HAP-1 (cell line): ENCODE results near the gene DDB1.
"Not testable (repeated sequence)": the region's sequence is repeated elsewhere in the genome, so short reads cannot be mapped to it uniquely, and the experiment has no call there.

Experiments
- DNase-seq, 2 experiments: peaks; one replicate each; pipeline ENCODE4 v3.0.0-alpha.2; 2016 to 2020; ENCODE audit warnings: low spot score in 2 of 2
- H3K27me3 ChIP-seq: fragments of 250-450 bp; sonication (Bioruptor Pico); 2 replicates; pipeline ENCODE4 v1.5.1; 2020; ENCODE audit warnings: low read depth, mild to moderate bottlenecking, moderate library complexity
- H3K36me3 ChIP-seq: fragments of 250-450 bp; sonication (Bioruptor Pico); replicated peaks from 2 replicates; pipeline ENCODE4 v1.5.1; 2020; ENCODE audit warnings: mild to moderate bottlenecking
- H3K4me1 ChIP-seq: fragments of 250-450 bp; sonication (Bioruptor Pico); 2 replicates; pipeline ENCODE4 v1.5.1; 2020; ENCODE audit warnings: mild to moderate bottlenecking
- H3K4me3 ChIP-seq: fragments of 250-450 bp; sonication (Bioruptor Pico); 2 replicates; pipeline ENCODE4 v1.5.1; 2020; ENCODE audit warnings: mild to moderate bottlenecking, moderate library complexity
- H3K9me3 ChIP-seq: fragments of 250-450 bp; sonication (Bioruptor Pico); 2 replicates; pipeline ENCODE4 v1.5.1; 2020; ENCODE audit warnings: mild to moderate bottlenecking, moderate library complexity
- in situ Hi-C: fragments of 300-500 bp; cut with MboI; formaldehyde crosslinking; loops from 3 replicates; pipeline ENCODE4 v1.14.3; 2020; ENCODE audit warnings: low sequenced_read_pairs, inconsistent platforms, mixed read lengths

DDB1 gene

DNA sequence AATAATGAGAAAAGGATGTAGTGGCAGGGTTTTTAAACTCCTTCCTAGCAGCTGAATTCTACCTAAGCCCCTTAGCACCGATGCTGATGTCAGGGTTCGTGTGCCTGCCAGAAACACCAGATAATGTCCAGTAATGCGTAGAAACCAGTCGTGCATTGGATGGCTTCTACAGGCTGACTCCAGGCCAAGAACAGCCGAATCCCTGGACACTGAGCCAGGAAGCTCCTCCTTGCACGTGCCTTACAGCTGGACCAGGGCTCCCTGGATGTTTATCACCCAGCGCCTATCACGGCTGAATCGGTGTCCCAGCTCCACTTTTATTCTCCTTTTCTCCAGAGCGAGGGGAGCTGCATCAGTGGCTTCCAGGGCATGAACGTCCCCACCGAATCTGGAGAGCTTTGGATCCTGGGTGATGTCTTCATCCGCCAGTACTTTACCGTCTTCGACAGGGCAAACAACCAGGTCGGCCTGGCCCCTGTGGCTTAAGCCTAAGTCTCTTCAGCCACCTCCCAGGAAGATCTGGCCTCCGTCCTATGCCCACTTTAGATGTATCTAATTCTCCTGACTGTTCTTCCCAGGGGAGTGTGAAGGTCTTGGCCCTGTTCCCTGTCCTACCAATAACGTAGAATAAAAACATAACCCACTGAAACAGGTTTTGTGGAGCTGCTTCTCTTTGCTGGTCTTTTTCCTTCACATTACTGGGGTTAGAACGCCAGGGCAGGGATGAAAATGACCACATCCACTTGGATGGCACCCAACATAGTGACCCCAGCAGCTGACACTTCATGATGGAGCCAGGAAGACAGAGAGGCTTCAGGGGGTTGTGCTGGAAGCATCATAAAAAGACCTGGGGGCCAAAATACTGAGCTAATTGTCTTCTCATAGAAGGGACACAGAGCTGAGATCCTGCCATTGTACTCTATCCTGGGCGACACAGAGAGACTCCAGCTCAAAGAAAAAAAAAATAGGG is 81.8 kb downstream of the DDB1 start:
- H3K9me3 ChIP-seq, H3K4me1 ChIP-seq, H3K27me3 ChIP-seq, in situ Hi-C loops, H3K4me3 ChIP-seq, H3K36me3 ChIP-seq, DNase-seq: not testable (repeated sequence)
